ENCODE measurements around the gene BCL2L2.
A peak's percentile ranks its signal among the peaks of the same experiment; 100 is the strongest.

BCL2L2 gene

GRCh38 chr14:23299986-23300686 lies 6.5 kb upstream of the BCL2L2 start:
- no peak for DNase-seq

- DNase-seq, result no peak
These were observed 5.9 kb upstream of the BCL2L2 start for GRCh38 chr14:23300687-23301223.

- DNase-seq, result peak; percentile 98
These were observed 5.2 kb upstream of the BCL2L2 start for GRCh38 chr14:23301288-23301968.

GRCh38 chr14:23301969-23302289 lies 4.7 kb upstream of the BCL2L2 start:
- DNase-seq, result no peak

- peak; percentile 82 for DNase-seq
These were observed 4.1 kb upstream of the BCL2L2 start, which contains the start of gene PPP1R3E for GRCh38 chr14:23302290-23303225. Gene PPP1R3E, minus strand, starts transcription at chr14:23302859. Its CDS starts 283 bp downstream, at chr14:23302576.

GRCh38 chr14:23307146-23307530 lies 505 bp downstream of the BCL2L2 start:
- no peak for DNase-seq

GRCh38 chr14:23307687-23308644 lies 1.3 kb downstream of the BCL2L2 start:
- no peak for DNase-seq

- DNase-seq, result no peak
These were observed 2.2 kb downstream of the BCL2L2 start for GRCh38 chr14:23308721-23309445.

GRCh38 chr14:23310546-23310945 lies 3.9 kb downstream of the BCL2L2 start:
- no peak for DNase-seq

GRCh38 chr14:23316300-23316699 lies 9.7 kb downstream of the BCL2L2 start:
- DNase-seq, result no peak

GRCh38 chr14:23319746-23320583 lies 13.3 kb downstream of the BCL2L2 start:
- no peak for DNase-seq

GRCh38 chr14:23320584-23321571 lies 14.2 kb downstream of the BCL2L2 start, which contains the start of gene PABPN1:
Gene PABPN1, plus strand, starts transcription at chr14:23321457. Its CDS starts 13 bp downstream, at chr14:23321470.
- DNase-seq, result peak; percentile 100

- DNase-seq, result no peak
These were observed 15.2 kb downstream of the BCL2L2 start for GRCh38 chr14:23321572-23322547.

- DNase-seq, result no peak
These were observed 16.2 kb downstream of the BCL2L2 start for GRCh38 chr14:23322568-23323517.

- no peak for DNase-seq
These were observed 17.3 kb downstream of the BCL2L2 start for GRCh38 chr14:23323838-23324454.

- DNase-seq, result no peak
These were observed 17.8 kb downstream of the BCL2L2 start for GRCh38 chr14:23324455-23324846.

Measured in NCI-H1092 (cell line).